Upper lobe of right lung (tissue), 1 donor: ENCODE data around the gene CTAGE4. TPM values are rescaled to one million over a fixed set of nuclear protein-coding genes. Genes with fewer than 3 reads are reported as not detected.
"Not testable (repeated sequence)": the region's sequence is repeated elsewhere in the genome, so short reads cannot be mapped to it uniquely, and the experiment has no call there.

ENCODE experiments used
- ATAC-seq: fragments of 200-7000 bp; cut with Tn5 transposase; one replicate; pipeline ENCODE4 v1.9.1; 2020; ENCODE audit warnings: mild to moderate bottlenecking, moderate library complexity
- DNase-seq: peaks from one replicate; pipeline ENCODE4 v3.0.0-alpha.2; 2020
- H3K27ac ChIP-seq: fragments of 200-600 bp; one replicate; pipeline ENCODE4 v1.8.0; 2022
- H3K27me3 ChIP-seq: fragments of 200-600 bp; one replicate; pipeline ENCODE4 v1.8.0; 2022; ENCODE audit warnings: mild to moderate bottlenecking
- H3K36me3 ChIP-seq: fragments of 200-600 bp; one replicate; pipeline ENCODE4 v1.8.0; 2022
- H3K4me1 ChIP-seq: fragments of 200-600 bp; one replicate; pipeline ENCODE4 v1.8.0; 2022
- H3K4me3 ChIP-seq: fragments of 200-600 bp; one replicate; pipeline ENCODE4 v1.8.0; 2022; ENCODE audit warnings: mild to moderate bottlenecking
- H3K9me3 ChIP-seq: fragments of 200-600 bp; one replicate; pipeline ENCODE4 v1.8.0; 2022
- intact Hi-C: fragments of 100-400 bp; cut with DNase I; formaldehyde crosslinking; loops from one replicate; pipeline ENCODE4 v1.11.0; 2022
- total RNA-seq: library from RNA; stranded (reverse); fragmentation: NEBNext Ultra II Directional; extraction: Animal tissue kit (Norgen Biotek cat#: 25700); gene quantifications from one replicate; pipeline ENCODE4 v1.2.1, GENCODE V29; 2021
- TF ChIP-seq, protein P1 (sequence below): fragments of 200-600 bp; IDR thresholded peaks from one replicate; pipeline ENCODE4 v1.8.0; 2022; ENCODE audit warnings: antibody characterized with exemption
- donor health status: DM: no; HTN: yes; CAD: no; lungs with severe emphysema.

CTAGE4 gene
- total RNA-seq, 1 donor from 2014 or later, result 9.5 TPM

DNA sequence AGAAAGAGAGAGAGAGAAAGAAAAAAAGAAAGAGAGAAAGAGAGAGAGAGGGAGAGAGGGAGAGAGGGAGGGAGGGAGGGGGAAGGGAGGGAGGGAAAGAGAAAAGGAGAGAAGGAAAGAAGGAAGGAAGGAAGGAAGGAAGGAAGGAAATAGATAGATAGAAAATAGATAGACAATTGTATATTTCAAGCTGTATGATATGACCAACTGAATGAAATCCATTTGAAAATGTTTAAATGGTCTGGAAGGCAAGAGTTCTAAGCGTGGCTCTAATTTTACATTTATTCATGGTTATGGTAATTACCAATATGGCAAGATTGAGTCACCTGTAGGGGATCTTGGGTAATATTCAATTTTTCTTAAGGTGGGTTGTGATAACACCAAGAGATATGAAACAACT, 24.4 kb upstream of the CTAGE4 start:
- no peak for DNase-seq
- Histone ChIP-seq H3K9me3 (no peaks in the 10 kb centered on the region), H3K36me3 (no peaks in the 10 kb centered on the region), H3K4me3 (no peak overlapping the region), H3K27me3 (no peaks in the 10 kb centered on the region), H3K4me1 (no peaks in the 10 kb centered on the region), H3K27ac (no peak overlapping the region)
- ATAC-seq, result no peak
- TF ChIP-seq, protein P1, sequence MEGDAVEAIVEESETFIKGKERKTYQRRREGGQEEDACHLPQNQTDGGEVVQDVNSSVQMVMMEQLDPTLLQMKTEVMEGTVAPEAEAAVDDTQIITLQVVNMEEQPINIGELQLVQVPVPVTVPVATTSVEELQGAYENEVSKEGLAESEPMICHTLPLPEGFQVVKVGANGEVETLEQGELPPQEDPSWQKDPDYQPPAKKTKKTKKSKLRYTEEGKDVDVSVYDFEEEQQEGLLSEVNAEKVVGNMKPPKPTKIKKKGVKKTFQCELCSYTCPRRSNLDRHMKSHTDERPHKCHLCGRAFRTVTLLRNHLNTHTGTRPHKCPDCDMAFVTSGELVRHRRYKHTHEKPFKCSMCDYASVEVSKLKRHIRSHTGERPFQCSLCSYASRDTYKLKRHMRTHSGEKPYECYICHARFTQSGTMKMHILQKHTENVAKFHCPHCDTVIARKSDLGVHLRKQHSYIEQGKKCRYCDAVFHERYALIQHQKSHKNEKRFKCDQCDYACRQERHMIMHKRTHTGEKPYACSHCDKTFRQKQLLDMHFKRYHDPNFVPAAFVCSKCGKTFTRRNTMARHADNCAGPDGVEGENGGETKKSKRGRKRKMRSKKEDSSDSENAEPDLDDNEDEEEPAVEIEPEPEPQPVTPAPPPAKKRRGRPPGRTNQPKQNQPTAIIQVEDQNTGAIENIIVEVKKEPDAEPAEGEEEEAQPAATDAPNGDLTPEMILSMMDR, result no peak
- intact Hi-C loops, result no loop called here

DNA sequence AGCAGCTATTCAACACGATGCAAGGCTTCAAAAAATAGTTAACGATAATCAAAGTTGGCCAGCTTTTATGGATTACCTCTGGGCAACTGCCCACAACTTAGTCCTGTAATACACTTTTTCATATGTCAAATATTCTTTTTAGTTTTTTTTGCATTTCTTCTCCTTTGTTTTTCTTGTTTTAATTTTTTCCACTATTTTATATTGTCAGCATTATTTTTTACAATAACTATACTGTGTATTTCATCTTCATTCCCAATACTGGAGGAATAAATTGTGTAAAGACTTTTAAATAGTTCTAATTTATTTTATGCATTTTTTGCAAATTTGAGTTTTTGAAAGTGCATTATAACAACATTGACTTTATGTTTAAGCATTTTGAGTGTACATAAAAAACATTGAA, 18.5 kb upstream of the CTAGE4 start:
- Histone ChIP-seq H3K9me3 (no peaks in the 10 kb centered on the region), H3K27ac (no peak overlapping the region), H3K4me3 (no peak overlapping the region), H3K4me1 (no peaks in the 10 kb centered on the region), H3K27me3 (no peaks in the 10 kb centered on the region), H3K36me3 (no peaks in the 10 kb centered on the region)
- intact Hi-C loops, result no loop called here
- no peak for DNase-seq
- ATAC-seq, result no peak
- TF ChIP-seq, protein P1, result no peak

DNA sequence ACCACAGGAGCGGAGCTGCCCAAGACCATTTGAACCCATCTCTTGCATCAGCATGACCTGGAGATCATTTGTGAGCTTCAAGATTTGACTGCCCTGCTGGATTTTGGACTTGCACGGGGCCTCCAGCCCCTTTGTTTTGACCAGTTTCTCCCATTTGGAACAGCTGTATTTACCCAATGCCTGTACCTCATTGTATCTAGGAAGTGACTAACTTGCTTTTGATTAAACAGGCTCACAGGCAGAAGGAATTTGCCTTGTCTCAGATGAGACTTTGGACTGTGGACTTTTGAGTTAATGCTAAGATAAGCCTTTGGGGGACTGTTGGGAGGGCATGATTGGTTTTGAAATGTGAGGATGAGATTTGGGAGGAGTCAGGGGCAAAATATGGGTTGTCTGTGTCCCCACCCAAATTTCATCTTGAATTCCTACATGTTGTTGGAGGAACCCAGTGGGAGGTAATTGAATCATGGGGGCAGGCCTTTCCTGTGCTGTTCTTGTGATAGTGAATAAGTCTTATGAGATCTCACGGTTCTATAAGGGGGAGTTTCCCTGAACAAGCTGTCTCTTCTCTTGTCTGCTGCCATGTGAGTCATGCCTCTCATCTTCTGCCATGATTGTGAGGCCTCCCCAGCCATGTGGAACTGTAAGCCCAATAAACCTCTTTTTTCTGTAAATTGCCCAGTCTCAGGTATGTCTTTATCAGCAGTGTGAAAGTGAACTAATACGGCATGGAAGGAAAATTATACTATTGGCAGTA, 11.5 kb upstream of the CTAGE4 start:
- intact Hi-C loops, DNase-seq: not testable (repeated sequence)

DNA sequence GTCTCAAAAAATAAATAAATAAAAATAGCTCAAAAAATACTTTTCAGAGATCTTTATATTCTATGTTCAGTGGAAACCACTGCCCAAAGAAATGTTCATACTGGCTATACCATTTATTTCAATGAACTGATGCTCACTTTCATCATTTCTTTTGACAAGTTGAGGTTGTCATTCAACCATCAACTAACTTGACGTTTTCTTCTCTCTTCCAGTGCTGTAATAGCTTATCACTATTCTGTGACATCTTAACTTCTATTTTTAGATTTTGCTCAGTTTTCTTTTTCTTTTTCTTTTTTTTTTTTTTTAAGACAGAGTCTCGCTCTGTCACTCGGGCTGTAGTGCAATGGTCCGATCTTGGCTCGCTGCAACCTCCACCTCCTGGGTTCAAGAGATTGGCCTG, 8.7 kb upstream of the CTAGE4 start:
- Histone ChIP-seq H3K4me1 (no peaks in the 10 kb centered on the region), H3K9me3 (no peaks in the 10 kb centered on the region), H3K27ac (no peak overlapping the region), H3K36me3 (no peaks in the 10 kb centered on the region), H3K4me3 (no peak overlapping the region), H3K27me3 (no peaks in the 10 kb centered on the region)
- DNase-seq, result no peak
- intact Hi-C loops, result no loop called here
- TF ChIP-seq, protein P1, result no peak
- ATAC-seq, result no peak

More for the DNA sequence above, 11.5 kb upstream of the CTAGE4 start:
- not testable (repeated sequence) for H3K4me3 ChIP-seq, H3K27ac ChIP-seq, H3K9me3 ChIP-seq, H3K4me1 ChIP-seq, H3K36me3 ChIP-seq, H3K27me3 ChIP-seq, ATAC-seq

DNA sequence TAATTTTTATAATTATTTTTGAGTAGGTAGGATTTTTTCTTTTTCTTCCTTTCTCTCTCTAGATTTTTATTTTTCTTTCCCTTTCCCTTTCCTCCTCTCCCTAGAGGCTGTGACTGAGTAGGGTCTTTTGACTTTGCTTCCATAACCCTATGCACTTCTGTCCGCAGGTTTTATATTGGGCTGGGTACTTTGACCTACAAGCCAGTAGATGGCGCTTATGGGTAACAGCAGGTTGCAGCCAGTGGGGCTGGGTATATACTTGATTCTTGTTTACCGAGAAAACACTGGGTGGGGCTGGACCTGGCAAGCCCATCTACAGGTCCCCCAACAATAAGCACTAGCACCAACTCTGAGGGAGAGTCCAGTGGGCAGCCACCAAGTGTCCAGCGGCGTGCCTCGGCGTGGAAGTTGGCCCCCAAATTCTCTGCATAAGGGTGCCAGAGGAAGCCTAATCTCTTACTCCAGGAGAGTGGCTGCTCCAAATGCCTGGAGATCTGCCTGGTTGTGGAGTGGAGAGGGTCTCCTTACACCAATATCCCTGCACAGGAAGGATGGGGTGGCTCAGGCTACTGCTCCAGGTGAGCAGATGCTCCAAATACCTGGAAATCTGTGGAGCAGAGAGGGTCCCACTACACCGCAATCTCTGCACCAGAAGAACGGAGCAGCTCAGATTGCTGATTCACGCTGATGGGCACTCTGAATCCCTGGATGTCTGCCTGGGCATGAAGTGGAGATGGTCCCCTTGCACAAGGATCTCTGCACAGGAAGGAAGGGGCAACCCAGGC, 4.7 kb upstream of the CTAGE4 start:
- intact Hi-C loops, H3K4me3 ChIP-seq, H3K27ac ChIP-seq, H3K4me1 ChIP-seq, H3K36me3 ChIP-seq, DNase-seq, H3K27me3 ChIP-seq, H3K9me3 ChIP-seq: not testable (repeated sequence)
- TF ChIP-seq, protein P1, result peak; percentile 46
- ATAC-seq, result peak; percentile 87

DNA sequence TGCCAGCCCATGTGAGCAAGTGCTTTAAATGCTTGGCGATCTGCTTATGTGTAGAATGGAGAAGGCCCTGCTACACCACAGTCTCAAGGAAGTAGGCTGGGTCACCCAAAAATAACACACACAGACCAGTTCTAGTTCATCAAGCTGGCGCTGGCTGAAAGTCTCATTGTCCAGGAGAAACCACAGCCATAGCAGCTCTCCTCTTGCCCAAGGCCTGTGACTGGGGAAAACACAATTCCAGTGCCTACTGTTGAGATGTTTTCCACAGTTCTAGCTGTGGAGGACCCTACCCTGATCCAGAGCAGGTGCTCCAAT, 4.1 kb upstream of the CTAGE4 start:
- DNase-seq, H3K36me3 ChIP-seq, H3K27ac ChIP-seq, H3K4me3 ChIP-seq, H3K27me3 ChIP-seq, H3K9me3 ChIP-seq, H3K4me1 ChIP-seq, intact Hi-C loops: not testable (repeated sequence)
- peak; percentile 17 for ATAC-seq

DNA sequence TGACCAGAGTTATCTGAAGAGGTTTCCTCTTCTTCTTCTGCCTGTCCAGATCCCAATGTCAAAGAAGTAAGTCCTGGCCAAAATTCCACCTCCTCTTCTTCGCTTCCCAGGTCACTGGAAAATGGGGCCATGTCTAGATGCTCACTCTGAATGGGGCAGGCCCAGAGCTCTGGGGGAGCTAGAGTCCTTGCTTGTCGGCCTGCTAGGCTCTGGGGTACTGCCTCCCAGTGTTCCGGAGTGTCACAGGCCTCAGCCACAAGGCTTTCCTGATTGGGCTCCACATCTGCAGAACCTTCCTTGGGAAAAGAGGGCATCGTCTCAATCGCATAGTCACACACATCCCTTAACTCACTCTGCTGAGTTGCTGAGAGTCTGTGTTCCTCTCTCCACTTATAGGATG, 4.6 kb downstream of the CTAGE4 start:
- H3K4me1 ChIP-seq, DNase-seq, H3K36me3 ChIP-seq, H3K9me3 ChIP-seq, ATAC-seq, intact Hi-C loops, H3K27ac ChIP-seq, H3K4me3 ChIP-seq, H3K27me3 ChIP-seq: not testable (repeated sequence)

DNA sequence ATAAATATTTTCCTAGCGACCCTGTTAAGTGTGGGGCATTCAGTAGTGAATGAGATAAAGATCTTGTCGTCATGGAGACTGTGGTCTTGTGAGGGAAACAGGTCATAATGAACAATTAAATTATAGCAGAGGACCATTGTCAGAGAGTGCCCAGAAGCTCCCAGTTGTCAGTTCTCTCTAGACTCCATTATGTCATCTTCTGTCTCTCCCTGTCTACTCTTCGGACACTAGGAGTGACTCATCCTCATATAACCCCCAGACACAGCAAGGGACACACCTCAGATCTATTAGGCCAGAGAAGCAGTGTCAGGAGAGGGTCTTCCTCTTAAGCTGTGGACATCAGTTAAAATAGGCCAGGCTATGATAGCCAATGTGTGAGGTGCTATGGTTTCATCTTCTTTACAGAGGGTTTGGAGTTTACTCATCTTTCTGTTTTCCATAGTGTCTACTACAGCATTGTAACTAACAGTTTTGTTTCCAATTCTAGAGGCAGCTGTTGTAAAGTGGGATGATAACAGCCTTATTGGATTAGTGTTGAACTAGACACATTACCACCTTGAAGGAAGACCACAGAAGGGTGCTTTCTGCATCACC, 5.4 kb downstream of the CTAGE4 start:
- H3K27ac ChIP-seq, H3K9me3 ChIP-seq, DNase-seq, intact Hi-C loops, H3K27me3 ChIP-seq, H3K4me3 ChIP-seq, H3K36me3 ChIP-seq, H3K4me1 ChIP-seq: not testable (repeated sequence)
- peak; percentile 35 for ATAC-seq

DNA sequence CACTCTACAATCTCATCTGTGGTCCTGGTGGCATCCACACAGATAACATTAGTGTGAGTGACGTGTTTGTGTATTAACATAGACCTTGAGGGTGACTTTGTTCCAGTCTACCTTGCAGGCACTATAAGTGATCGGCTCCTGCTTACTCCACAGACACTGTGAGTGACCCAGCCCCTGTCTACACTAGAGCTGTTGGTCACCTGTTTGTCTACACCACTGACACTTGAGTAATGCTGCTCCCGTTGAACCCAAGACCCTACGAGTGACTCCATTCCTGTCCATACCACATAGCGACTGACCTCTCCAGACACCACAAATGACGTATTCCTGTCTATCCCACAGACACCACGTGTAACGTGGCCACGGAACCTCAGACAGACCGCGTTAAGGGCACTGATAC, 10.5 kb downstream of the CTAGE4 start:
- ATAC-seq, H3K27ac ChIP-seq, H3K4me1 ChIP-seq, H3K27me3 ChIP-seq, H3K36me3 ChIP-seq, H3K9me3 ChIP-seq, DNase-seq, H3K4me3 ChIP-seq, intact Hi-C loops: not testable (repeated sequence)

DNA sequence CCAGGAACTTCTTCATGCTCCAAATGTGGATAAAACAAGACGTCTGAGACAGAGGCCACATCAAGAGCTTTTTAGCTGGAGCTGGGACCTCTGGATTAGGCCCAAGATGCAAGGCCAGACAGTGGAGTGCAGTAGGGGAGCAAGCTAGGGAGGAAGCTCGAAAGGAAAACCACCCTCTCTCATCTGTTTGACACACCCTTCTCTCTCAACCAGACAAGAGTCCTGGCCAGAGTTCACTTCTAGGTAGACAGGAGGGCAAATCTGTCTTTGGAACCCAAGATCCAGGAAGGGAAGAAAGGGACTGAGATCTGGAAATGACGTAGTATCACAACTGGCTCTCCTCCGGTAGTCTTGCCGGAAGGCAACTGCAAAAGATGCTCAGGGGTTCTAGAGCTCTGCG, 11.2 kb downstream of the CTAGE4 start:
- DNase-seq, ATAC-seq, H3K36me3 ChIP-seq, intact Hi-C loops, H3K27me3 ChIP-seq, H3K4me3 ChIP-seq, H3K27ac ChIP-seq, H3K4me1 ChIP-seq, H3K9me3 ChIP-seq: not testable (repeated sequence)
